Muscle of leg (tissue), 11 donors: Measurements from ENCODE around the gene ZDHHC5. TPM values are rescaled to one million over a fixed set of nuclear protein-coding genes. Genes with fewer than 3 reads are reported as not detected.

Experiments used
- DNase-seq: peaks from one replicate; pipeline ENCODE4 v3.0.0; 2013
- H3K27ac ChIP-seq: one replicate; pipeline ENCODE4 v1.5.1; 2013; ENCODE audit warnings: mild to moderate bottlenecking, low read length, control low read depth
- H3K27me3 ChIP-seq: one replicate; pipeline ENCODE4 v1.6.1; 2013; ENCODE audit warnings: low read length; ENCODE audit not compliant: control insufficient read depth, insufficient read depth
- H3K36me3 ChIP-seq: one replicate; pipeline ENCODE4 v1.6.1; 2013; ENCODE audit warnings: low read length; ENCODE audit not compliant: control insufficient read depth, insufficient read depth
- H3K4me1 ChIP-seq: one replicate; pipeline ENCODE4 v1.6.1; 2013; ENCODE audit warnings: low read length; ENCODE audit not compliant: control insufficient read depth, insufficient read depth
- H3K4me3 ChIP-seq: one replicate; pipeline ENCODE4 v1.5.1; 2013; ENCODE audit warnings: low read length, control low read depth
- H3K9me3 ChIP-seq: replicated peaks from 2 replicates; pipeline ENCODE4 v1.6.1; 2013; ENCODE audit warnings: low read depth, low read length; ENCODE audit not compliant: control insufficient read depth
- WGBS: methylation state at CpG from one replicate; pipeline ENCODE4 v1.1.5; 2013; ENCODE audit warnings: missing lambda C conversion rate; ENCODE audit not compliant: insufficient coverage; 5-methylcytosine and 5-hydroxymethylcytosine counted together
- polyA plus RNA-seq, 8 donors: library from polyadenylated mRNA; unstranded; fragments of 120-200 nt; gene quantifications; one replicate each; pipeline versions ENCODE4 v1.2.1 to v1.2.3, GENCODE V29; 2013; ENCODE audit warnings: inconsistent platforms in 1 of 8, low replicate concordance in 1 of 8; ENCODE audit not compliant: insufficient read length in 8 of 8, insufficient read depth in 1 of 8
- total RNA-seq: library from RNA; stranded (reverse); fragments of 120-200 nt; gene quantifications from one replicate; pipeline ENCODE4 v1.2.4, GENCODE V29; 2013

The ZDHHC5 gene
- total and polyA plus RNA-seq, 9 donors: 13.5 to 40.3 (median 31.7) TPM

GRCh38 chr11:57658023-57658361 lies 9.9 kb upstream of the ZDHHC5 start:
- Histone ChIP-seq H3K27me3 (no peaks in the 10 kb centered on the region), H3K4me1 (peaks cover 6% of the 10 kb centered on the region), H3K36me3 (peaks cover 31% of the 10 kb centered on the region), H3K27ac (peak overlapping the region; percentile 68), H3K4me3 (peak overlapping the region; percentile 77), H3K9me3 (no peaks in the 10 kb centered on the region)
- DNase-seq: no peak
- whole genome bisulfite sequencing: no CpG with 5 or more reads among the region's 8 CpGs

GRCh38 chr11:57659669-57660068 lies 8.2 kb upstream of the ZDHHC5 start:
- Histone ChIP-seq H3K27ac (no peak overlapping the region), H3K9me3 (no peaks in the 10 kb centered on the region), H3K27me3 (no peaks in the 10 kb centered on the region), H3K36me3 (peaks cover 32% of the 10 kb centered on the region), H3K4me1 (peaks cover 6% of the 10 kb centered on the region), H3K4me3 (no peak overlapping the region)
- no CpG with 5 or more reads among the region's 14 CpGs for WGBS
- peak; percentile 11 for DNase-seq

DNA sequence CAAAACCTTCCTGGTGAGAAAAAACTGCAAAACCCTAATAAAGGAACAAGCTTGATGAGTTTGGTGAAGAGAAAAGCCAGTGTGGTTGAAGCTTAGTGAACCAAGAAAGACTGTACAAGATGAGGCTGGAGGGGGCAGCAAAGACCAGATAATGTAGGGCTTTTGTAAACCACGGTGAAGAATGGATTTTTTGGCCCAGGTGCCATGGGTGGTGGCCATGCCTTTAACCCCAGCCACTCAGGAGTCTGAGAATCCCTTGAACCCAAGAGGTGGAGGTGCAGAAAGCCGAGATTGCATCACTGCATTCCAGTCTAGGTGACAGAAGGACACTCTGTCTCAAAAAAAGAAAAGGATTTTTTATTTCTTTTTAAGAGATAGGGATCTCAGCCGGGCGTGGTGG lies 5.0 kb upstream of the ZDHHC5 start:
- H3K4me3 ChIP-seq: no peak overlapping the region
- H3K27ac ChIP-seq: no peak overlapping the region
- H3K27me3 ChIP-seq: no peaks in the 10 kb centered on the region
- H3K4me1 ChIP-seq: peaks cover 6% of the 10 kb centered on the region
- H3K9me3 ChIP-seq: no peaks in the 10 kb centered on the region
- DNase-seq: no peak
- H3K36me3 ChIP-seq: peaks cover 32% of the 10 kb centered on the region
- WGBS: 18% methylated on average over 1 of the region's 4 CpGs

DNA sequence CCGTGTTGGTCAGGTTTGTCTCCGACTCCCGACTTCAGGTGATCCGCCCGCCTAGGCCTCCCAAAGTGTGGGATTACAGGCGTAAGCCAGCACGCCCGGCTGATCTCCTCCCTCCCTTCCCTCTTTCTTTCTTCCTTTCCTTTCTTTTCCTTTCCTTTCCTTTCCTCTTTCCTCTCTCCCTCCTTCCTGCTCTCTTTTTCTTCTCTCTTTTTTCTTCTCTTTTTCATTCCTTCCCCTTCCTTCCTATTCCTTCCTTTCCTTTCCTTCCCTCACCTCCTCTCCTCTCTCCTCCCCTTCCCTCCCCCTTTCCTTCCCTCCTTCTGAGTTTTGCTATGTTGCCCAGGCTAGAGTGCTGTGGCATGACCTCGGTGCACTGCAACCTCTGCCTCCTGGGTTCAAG lies 3.9 kb upstream of the ZDHHC5 start:
- no peaks in the 10 kb centered on the region for H3K27me3 ChIP-seq
- 86% methylated on average over 7 of the region's 9 CpGs for WGBS
- H3K36me3 ChIP-seq: peaks cover 32% of the 10 kb centered on the region
- no peaks in the 10 kb centered on the region for H3K9me3 ChIP-seq
- peaks cover 6% of the 10 kb centered on the region for H3K4me1 ChIP-seq
- DNase-seq: no peak
- no peak overlapping the region for H3K4me3 ChIP-seq
- H3K27ac ChIP-seq: no peak overlapping the region

DNA sequence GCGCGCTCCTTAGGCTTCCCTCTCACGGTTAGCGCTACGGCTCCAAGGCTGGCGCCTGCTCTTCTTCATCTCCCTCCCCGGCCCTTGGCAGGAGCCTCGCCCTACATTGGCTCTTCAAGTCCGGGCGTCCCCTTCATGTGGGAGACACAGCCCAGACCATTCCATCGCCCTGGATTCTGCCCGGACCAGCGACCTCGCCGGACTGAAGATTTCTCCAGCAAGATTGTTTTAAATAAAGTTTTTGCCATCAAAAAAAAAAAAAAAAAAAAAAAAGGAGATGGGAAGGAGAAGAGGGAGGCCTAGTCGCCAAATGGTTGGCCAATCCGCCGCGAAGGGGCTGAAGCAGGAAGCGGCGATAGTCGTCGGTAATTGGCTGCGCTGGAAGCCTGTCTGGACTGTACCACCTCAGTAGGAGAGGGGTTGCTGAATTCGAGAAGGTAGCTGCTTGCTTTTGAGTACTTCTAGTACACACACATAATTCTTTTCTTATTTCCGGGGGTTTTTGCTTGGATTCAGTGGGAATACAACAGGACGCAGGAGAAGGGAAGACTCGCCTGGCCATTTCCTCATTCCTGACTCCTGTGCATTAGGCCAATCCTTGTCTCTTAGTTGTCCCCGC lies 688 bp upstream of the ZDHHC5 start:
- 0% methylated on average over 10 of the region's 29 CpGs for WGBS
- peak; percentile 100 for DNase-seq
- H3K4me3 ChIP-seq: peak overlapping the region; percentile 97
- H3K27me3 ChIP-seq: no peaks in the 10 kb centered on the region
- H3K4me1 ChIP-seq: peaks cover 13% of the 10 kb centered on the region
- peaks cover 9% of the 10 kb centered on the region for H3K36me3 ChIP-seq
- H3K27ac ChIP-seq: peak overlapping the region; percentile 99
- no peaks in the 10 kb centered on the region for H3K9me3 ChIP-seq

- H3K9me3 ChIP-seq: no peaks in the 10 kb centered on the region
- peak overlapping the region; percentile 97 for H3K4me3 ChIP-seq
- under 1% methylated on average over 26 of the region's 31 CpGs for WGBS
- H3K27me3 ChIP-seq: no peaks in the 10 kb centered on the region
- H3K36me3 ChIP-seq: peaks cover 14% of the 10 kb centered on the region
- peak overlapping the region; percentile 99 for H3K27ac ChIP-seq
- H3K4me1 ChIP-seq: peaks cover 13% of the 10 kb centered on the region
- peak; percentile 37 for DNase-seq
Measured at GRCh38 chr11:57668434-57668782, 494 bp downstream of the ZDHHC5 start.

GRCh38 chr11:57674251-57674650 lies 6.3 kb downstream of the ZDHHC5 start:
- no peak overlapping the region for H3K27ac ChIP-seq
- DNase-seq: no peak
- peaks cover 6% of the 10 kb centered on the region for H3K4me1 ChIP-seq
- no peaks in the 10 kb centered on the region for H3K27me3 ChIP-seq
- H3K9me3 ChIP-seq: no peaks in the 10 kb centered on the region
- peaks cover 32% of the 10 kb centered on the region for H3K36me3 ChIP-seq
- no peak overlapping the region for H3K4me3 ChIP-seq

- WGBS: 86% methylated on average over 2 of the region's 3 CpGs
- DNase-seq: no peak
- H3K27ac ChIP-seq: no peak overlapping the region
- no peaks in the 10 kb centered on the region for H3K27me3 ChIP-seq
- H3K4me3 ChIP-seq: no peak overlapping the region
- no peaks in the 10 kb centered on the region for H3K4me1 ChIP-seq
- peaks cover 38% of the 10 kb centered on the region for H3K36me3 ChIP-seq
- H3K9me3 ChIP-seq: no peaks in the 10 kb centered on the region
Measured at GRCh38 chr11:57675176-57675941, 7.4 kb downstream of the ZDHHC5 start.

GRCh38 chr11:57679396-57679795 lies 11.5 kb downstream of the ZDHHC5 start:
- no peak overlapping the region for H3K27ac ChIP-seq
- no peak for DNase-seq
- H3K27me3 ChIP-seq: no peaks in the 10 kb centered on the region
- H3K4me3 ChIP-seq: no peak overlapping the region
- peaks cover 41% of the 10 kb centered on the region for H3K36me3 ChIP-seq
- H3K4me1 ChIP-seq: no peaks in the 10 kb centered on the region
- no peaks in the 10 kb centered on the region for H3K9me3 ChIP-seq
- 75% methylated on average over 2 of the region's 4 CpGs for WGBS

DNA sequence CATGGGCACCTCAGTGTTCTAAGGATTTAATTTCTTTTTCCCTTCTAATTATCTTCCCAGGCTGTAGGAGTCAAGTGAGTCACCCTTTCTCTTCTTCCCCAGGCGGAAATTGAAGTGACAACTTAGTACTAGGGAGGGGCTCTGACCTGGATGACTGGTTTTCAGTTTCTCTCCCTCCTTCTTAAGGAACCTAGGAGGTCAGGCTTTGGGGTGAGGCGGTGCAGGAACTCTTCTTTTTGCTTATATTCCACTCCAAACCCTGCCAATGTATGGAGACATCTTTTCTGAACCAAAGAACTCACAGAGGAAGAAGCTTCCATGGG lies 12.6 kb downstream of the ZDHHC5 start:
- peaks cover 50% of the 10 kb centered on the region for H3K36me3 ChIP-seq
- H3K9me3 ChIP-seq: no peaks in the 10 kb centered on the region
- H3K4me1 ChIP-seq: no peaks in the 10 kb centered on the region
- no CpG with 5 or more reads among the region's 2 CpGs for WGBS
- no peak for DNase-seq
- H3K27me3 ChIP-seq: no peaks in the 10 kb centered on the region
- no peak overlapping the region for H3K4me3 ChIP-seq
- no peak overlapping the region for H3K27ac ChIP-seq

GRCh38 chr11:57681168-57681567 lies 13.3 kb downstream of the ZDHHC5 start:
- no peak for DNase-seq
- 57% methylated on average over 1 of the region's 1 CpG for WGBS
- peaks cover 52% of the 10 kb centered on the region for H3K36me3 ChIP-seq

More at GRCh38 chr11:57681168-57681567, 13.3 kb downstream of the ZDHHC5 start:
- no peaks in the 10 kb centered on the region for H3K9me3 ChIP-seq
- H3K27ac ChIP-seq: no peak overlapping the region
- no peaks in the 10 kb centered on the region for H3K4me1 ChIP-seq
- H3K4me3 ChIP-seq: no peak overlapping the region
- no peaks in the 10 kb centered on the region for H3K27me3 ChIP-seq
